K562 (cell line): Measurements from ENCODE around the gene RPS8. TPM values are rescaled to one million over a fixed set of nuclear protein-coding genes. Genes with fewer than 3 reads are reported as not detected.

ENCODE experiments used
- DMBX1 ChIP-seq: fragments of 250-450 bp; sonication (Bioruptor Pico); IDR thresholded peaks from 2 replicates; pipeline ENCODE4 v1.8.0; 2022; ENCODE audit warnings: inconsistent platforms, mild to moderate bottlenecking, moderate library complexity, borderline replicate concordance
- ETV6 ChIP-seq, 3 experiments: fragments of 150-350 bp in 1 of 3; sonication (generic) in 1 of 3; formaldehyde crosslinking in 1 of 3; IDR thresholded peaks; 2 replicates each; pipeline versions ENCODE4 v1.6.1 to v1.8.0; 2014 to 2022; ENCODE audit warnings: borderline replicate concordance in 2 of 3, low read depth in 2 of 3, antibody characterized with exemption in 1 of 3, low read length in 1 of 3, mild to moderate bottlenecking in 1 of 3, missing genetic modification reagents in 1 of 3
- FOSL1 ChIP-seq: fragments of 200-800 bp; sonication (Bioruptor generic); conservative IDR thresholded peaks from 2 replicates; pipeline ENCODE4 v1.6.1; 2016; ENCODE audit warnings: missing genetic modification characterization, missing compliant biosample characterization
- HOXB6 ChIP-seq: fragments of 250-450 bp; sonication (Bioruptor Pico); IDR thresholded peaks from 2 replicates; pipeline ENCODE4 v1.5.1; 2022; ENCODE audit warnings: mild to moderate bottlenecking, borderline replicate concordance
- KDM1A ChIP-seq, 2 experiments: fragments of 450-650 bp; IDR thresholded peaks; 2 replicates each; pipeline ENCODE4 v1.6.1; 2016; ENCODE audit warnings: mild to moderate bottlenecking in 2 of 2
- KDM5B ChIP-seq: fragments of 200-600 bp; sonication (generic); IDR thresholded peaks from 2 replicates; pipeline ENCODE4 v1.6.1; 2012; ENCODE audit warnings: low read depth, mild to moderate bottlenecking, moderate library complexity, low read length, control low read depth, inconsistent platforms; ENCODE audit not compliant: insufficient replicate concordance
- KLF16 ChIP-seq: IDR thresholded peaks from 2 replicates; pipeline ENCODE4 v1.6.1; 2016; ENCODE audit warnings: antibody characterized with exemption
- MBD2 ChIP-seq: sonication (generic); IDR thresholded peaks from 2 replicates; pipeline ENCODE4 v1.6.1; 2016; ENCODE audit warnings: low read depth, borderline replicate concordance
- NFIC ChIP-seq: fragments of 450-650 bp; IDR thresholded peaks from 2 replicates; pipeline ENCODE4 v1.6.1; 2017; ENCODE audit warnings: mild to moderate bottlenecking, inconsistent platforms
- POLR2B ChIP-seq: fragments of 450-650 bp; IDR thresholded peaks from 2 replicates; pipeline ENCODE4 v1.6.1; 2018; ENCODE audit warnings: low read depth; ENCODE audit not compliant: partially characterized antibody
- RBFOX2 ChIP-seq: fragments of 200-400 bp; formaldehyde crosslinking; IDR thresholded peaks from 2 replicates; pipeline ENCODE4 v1.6.1; 2017; ENCODE audit warnings: low read depth, mild to moderate bottlenecking, low read length, moderate library complexity
- SIN3B ChIP-seq: fragments of 450-650 bp; IDR thresholded peaks from 2 replicates; pipeline ENCODE4 v1.6.1; 2017; ENCODE audit warnings: low read depth, mild to moderate bottlenecking, moderate library complexity
- ZBTB11 ChIP-seq, 3 experiments: fragments of 200-800 bp in 1 of 3; fragments of 250-450 bp in 1 of 3; fragments of 450-650 bp in 1 of 3; sonication (Bioruptor Pico) in 1 of 3; sonication (Bioruptor generic) in 1 of 3; formaldehyde crosslinking in 1 of 3; IDR thresholded peaks; 2 replicates each; pipeline versions ENCODE4 v1.6.1 to v1.8.0; 2016 to 2022; ENCODE audit warnings: mild to moderate bottlenecking in 2 of 3, missing genetic modification characterization in 2 of 3, missing compliant biosample characterization in 1 of 3, moderate library complexity in 1 of 3
- ZNF23 ChIP-seq: fragments of 250-450 bp; sonication (Bioruptor Pico); IDR thresholded peaks from 2 replicates; pipeline ENCODE4 v1.4.0; 2020; ENCODE audit warnings: mild to moderate bottlenecking
- ZNF445 ChIP-seq: fragments of 250-450 bp; sonication (Bioruptor Pico); IDR thresholded peaks from 2 replicates; pipeline ENCODE4 v1.4.0; 2020; ENCODE audit warnings: low read depth, mild to moderate bottlenecking, moderate library complexity
- polyA plus RNA-seq, 8 experiments: library from polyadenylated mRNA; depleted of rRNA in 4 of 8; stranded (reverse) in 5 of 8; unstranded in 3 of 8; fragments of >200 nt; fragmentation: Nextera tagmentation in 2 of 8; fragmentation: Illumina TruSeq in 1 of 8; extraction: Ambion mirVana in 2 of 8; extraction: Trizol in 1 of 8; gene quantifications; 2 replicates each; pipeline versions ENCODE4 v1.2.1 to v1.2.3, GENCODE V29; 2011 to 2014; ENCODE audit warnings: inconsistent platforms in 1 of 8, missing spikeins in 1 of 8
- total RNA-seq, 7 experiments: library from RNA; depleted of rRNA in 6 of 7; stranded (reverse); fragments of >200 nt in 6 of 7; fragmentation: Illumina TruSeq in 2 of 7; extraction: Trizol in 2 of 7; gene quantifications; 2 replicates each; pipeline versions ENCODE4 v1.2.1 to v1.2.3, GENCODE V29; 2011 to 2021; ENCODE audit warnings: low replicate concordance in 1 of 7
- TF ChIP-seq, protein P1 (sequence below): fragments of 150-350 bp; conservative IDR thresholded peaks from 2 replicates; pipeline ENCODE4 v1.6.1; 2014; ENCODE audit warnings: low read length
- TF ChIP-seq, protein P2 (sequence below): IDR thresholded peaks from 2 replicates; pipeline ENCODE4 v1.6.1; 2014; ENCODE audit warnings: antibody characterized with exemption

RPS8 gene
- total and polyA plus RNA-seq, 9 of the 15 experiments (the other 6 are each of a cell fraction or from before 2014, with no cell fraction given) = 2,431 to 4,168 (median 3,109) TPM

DNA sequence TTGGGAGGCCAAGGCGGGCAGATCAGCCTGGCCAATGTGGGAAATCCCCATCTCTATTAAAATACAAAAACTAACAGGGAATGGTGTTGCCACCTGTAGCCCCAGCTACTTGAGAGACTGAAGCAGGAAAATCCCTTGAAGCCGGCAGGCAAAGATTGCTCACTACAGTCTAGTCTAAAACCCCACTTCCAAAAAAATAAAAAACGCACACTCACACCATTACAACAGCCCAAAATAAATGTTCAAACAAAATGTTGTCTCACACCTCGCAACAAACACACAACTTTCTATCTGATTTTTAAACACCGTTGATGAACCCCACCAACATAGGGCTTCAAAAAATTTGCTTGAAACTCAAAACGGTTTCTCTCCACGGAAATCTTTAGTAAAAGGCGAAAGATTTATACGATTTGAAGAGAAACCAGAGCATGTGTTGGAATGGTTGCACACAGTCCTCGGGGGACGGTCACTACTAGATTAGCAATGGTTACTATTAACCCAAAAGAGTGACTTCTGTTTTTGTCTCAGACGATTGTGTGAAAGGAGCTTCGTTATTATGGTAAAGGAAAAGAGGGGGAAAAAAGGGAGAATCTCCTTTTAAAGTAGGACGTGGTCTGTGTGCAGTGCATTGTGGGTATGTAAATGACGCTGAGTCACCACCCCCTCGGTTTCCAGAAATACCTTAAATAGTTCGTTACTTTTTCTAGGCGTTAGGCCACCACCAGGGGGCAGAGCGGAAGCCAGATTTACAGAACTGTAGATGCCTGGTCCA lies 44.4 kb upstream of the RPS8 start, which contains the start of gene RNU5D-1 (continued):
- TF ChIP-seq POLR2B = peak; percentile 100
- peak; percentile 99 for TF ChIP-seq ZNF445 (CRISPR knock-in tag)
- peak; percentile 96 for TF ChIP-seq FOSL1 (tag)
- peak in 1 of 3 experiments; percentile 82; a peak in 2 of 6 replicates for TF ChIP-seq ZBTB11 (CRISPR knock-in tag; IDR thresholded peaks at IDR 0.05)
- TF ChIP-seq ZNF23 (CRISPR knock-in tag) = peak; percentile 87
- TF ChIP-seq ETV6 (IDR thresholded peaks at IDR 0.05; ENCODE audit: borderline replicate concordance in 1 of 2, low read depth in 2 of 2, low read length in 1 of 2) = peak in 1 of 2 experiments; percentile 82; a peak in 2 of 4 replicates
- peak; percentile 38; the same call in 1 of the 2 replicates for TF ChIP-seq ETV6 (CRISPR knock-in tag; IDR thresholded peaks at IDR 0.05; ENCODE audit: borderline replicate concordance)
- peak; percentile 57 for TF ChIP-seq SIN3B
- peak; percentile 86 to 88 for TF ChIP-seq KDM1A (IDR thresholded peaks at IDR 0.05)
- TF ChIP-seq, protein P1, sequence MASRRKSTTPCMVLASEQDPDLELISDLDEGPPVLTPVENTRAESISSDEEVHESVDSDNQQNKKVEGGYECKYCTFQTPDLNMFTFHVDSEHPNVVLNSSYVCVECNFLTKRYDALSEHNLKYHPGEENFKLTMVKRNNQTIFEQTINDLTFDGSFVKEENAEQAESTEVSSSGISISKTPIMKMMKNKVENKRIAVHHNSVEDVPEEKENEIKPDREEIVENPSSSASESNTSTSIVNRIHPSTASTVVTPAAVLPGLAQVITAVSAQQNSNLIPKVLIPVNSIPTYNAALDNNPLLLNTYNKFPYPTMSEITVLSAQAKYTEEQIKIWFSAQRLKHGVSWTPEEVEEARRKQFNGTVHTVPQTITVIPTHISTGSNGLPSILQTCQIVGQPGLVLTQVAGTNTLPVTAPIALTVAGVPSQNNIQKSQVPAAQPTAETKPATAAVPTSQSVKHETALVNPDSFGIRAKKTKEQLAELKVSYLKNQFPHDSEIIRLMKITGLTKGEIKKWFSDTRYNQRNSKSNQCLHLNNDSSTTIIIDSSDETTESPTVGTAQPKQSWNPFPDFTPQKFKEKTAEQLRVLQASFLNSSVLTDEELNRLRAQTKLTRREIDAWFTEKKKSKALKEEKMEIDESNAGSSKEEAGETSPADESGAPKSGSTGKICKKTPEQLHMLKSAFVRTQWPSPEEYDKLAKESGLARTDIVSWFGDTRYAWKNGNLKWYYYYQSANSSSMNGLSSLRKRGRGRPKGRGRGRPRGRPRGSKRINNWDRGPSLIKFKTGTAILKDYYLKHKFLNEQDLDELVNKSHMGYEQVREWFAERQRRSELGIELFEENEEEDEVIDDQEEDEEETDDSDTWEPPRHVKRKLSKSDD = no peak
- TF ChIP-seq MBD2 = peak; percentile 92
- TF ChIP-seq RBFOX2 = peak; percentile 82
- peak; percentile 91 for TF ChIP-seq NFIC
- peak; percentile 96 for TF ChIP-seq HOXB6 (CRISPR knock-in tag)
- TF ChIP-seq, protein P2, sequence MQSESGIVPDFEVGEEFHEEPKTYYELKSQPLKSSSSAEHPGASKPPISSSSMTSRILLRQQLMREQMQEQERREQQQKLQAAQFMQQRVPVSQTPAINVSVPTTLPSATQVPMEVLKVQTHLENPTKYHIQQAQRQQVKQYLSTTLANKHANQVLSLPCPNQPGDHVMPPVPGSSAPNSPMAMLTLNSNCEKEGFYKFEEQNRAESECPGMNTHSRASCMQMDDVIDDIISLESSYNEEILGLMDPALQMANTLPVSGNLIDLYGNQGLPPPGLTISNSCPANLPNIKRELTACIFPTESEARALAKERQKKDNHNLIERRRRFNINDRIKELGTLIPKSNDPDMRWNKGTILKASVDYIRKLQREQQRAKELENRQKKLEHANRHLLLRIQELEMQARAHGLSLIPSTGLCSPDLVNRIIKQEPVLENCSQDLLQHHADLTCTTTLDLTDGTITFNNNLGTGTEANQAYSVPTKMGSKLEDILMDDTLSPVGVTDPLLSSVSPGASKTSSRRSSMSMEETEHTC = peak; percentile 33; the same call in 1 of the 2 replicates
- TF ChIP-seq KDM5B = peak; percentile 100
- no peak; the same call in 1 of the 2 replicates for TF ChIP-seq DMBX1
- peak; percentile 51; the same call in 1 of the 2 replicates for TF ChIP-seq KLF16
